ENCODE measurements around the gene APPBP2.
"Not testable (repeated sequence)": the region's sequence is repeated elsewhere in the genome, so short reads cannot be mapped to it uniquely, and the experiment has no call there.

APPBP2 gene

GRCh38 chr17:60559995-60560859, 34.2 kb upstream of the APPBP2 start:
- TF ChIP-seq, protein P1, sequence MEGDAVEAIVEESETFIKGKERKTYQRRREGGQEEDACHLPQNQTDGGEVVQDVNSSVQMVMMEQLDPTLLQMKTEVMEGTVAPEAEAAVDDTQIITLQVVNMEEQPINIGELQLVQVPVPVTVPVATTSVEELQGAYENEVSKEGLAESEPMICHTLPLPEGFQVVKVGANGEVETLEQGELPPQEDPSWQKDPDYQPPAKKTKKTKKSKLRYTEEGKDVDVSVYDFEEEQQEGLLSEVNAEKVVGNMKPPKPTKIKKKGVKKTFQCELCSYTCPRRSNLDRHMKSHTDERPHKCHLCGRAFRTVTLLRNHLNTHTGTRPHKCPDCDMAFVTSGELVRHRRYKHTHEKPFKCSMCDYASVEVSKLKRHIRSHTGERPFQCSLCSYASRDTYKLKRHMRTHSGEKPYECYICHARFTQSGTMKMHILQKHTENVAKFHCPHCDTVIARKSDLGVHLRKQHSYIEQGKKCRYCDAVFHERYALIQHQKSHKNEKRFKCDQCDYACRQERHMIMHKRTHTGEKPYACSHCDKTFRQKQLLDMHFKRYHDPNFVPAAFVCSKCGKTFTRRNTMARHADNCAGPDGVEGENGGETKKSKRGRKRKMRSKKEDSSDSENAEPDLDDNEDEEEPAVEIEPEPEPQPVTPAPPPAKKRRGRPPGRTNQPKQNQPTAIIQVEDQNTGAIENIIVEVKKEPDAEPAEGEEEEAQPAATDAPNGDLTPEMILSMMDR (IDR thresholded peaks at IDR 0.05; ENCODE audit: low read depth, low read length, missing control alignments), result no peak
- DNase-seq (ENCODE audit: extremely low read depth, low read depth), result no peak

GRCh38 chr17:60559659-60559994, 33.6 kb upstream of the APPBP2 start:
- DNase-seq (ENCODE audit: extremely low read depth, low read depth), result no peak
- TF ChIP-seq, protein P1 (IDR thresholded peaks at IDR 0.05; ENCODE audit: low read depth, low read length, missing control alignments), result no peak
- H3K4me3 ChIP-seq (replicated peaks; ENCODE audit: low read depth, low read length), result no peak overlapping the region

More at GRCh38 chr17:60559995-60560859, 34.2 kb upstream of the APPBP2 start:
- no peak overlapping the region for H3K4me3 ChIP-seq (replicated peaks; ENCODE audit: low read depth, low read length)

- no peak for DNase-seq (ENCODE audit: extremely low read depth, low read depth)
- TF ChIP-seq, protein P1 (IDR thresholded peaks at IDR 0.05; ENCODE audit: low read depth, low read length, missing control alignments), result no peak
Measured at GRCh38 chr17:60557805-60558204, 31.8 kb upstream of the APPBP2 start.

GRCh38 chr17:60555786-60556185, 29.7 kb upstream of the APPBP2 start:
- DNase-seq (ENCODE audit: extremely low read depth, low read depth), result no peak
- TF ChIP-seq, protein P1 (IDR thresholded peaks at IDR 0.05; ENCODE audit: low read depth, low read length, missing control alignments), result no peak
- H3K4me3 ChIP-seq (replicated peaks; ENCODE audit: low read depth, low read length), result no peak overlapping the region

More at GRCh38 chr17:60557805-60558204, 31.8 kb upstream of the APPBP2 start:
- H3K4me3 ChIP-seq (replicated peaks; ENCODE audit: low read depth, low read length), result no peak overlapping the region

DNA sequence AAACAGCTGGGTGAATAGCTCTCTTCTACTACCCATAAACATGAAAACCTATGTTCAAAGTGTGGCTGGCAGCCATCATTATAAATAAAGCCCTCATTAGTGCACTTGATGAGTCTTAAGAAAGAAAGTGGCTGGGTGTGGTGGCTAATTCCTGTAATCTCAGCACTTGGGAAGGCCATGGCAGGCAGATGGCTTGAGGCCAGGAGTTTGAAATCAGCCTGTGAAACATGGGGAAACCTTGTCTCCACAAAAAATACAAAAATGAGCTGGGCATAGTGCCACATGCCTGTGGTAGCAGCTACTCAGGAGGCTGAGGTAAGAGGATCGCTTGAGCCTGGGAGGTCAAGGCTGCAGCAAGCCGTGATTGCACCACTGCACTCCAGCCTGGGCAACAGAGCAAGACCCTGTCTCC, 28.3 kb upstream of the APPBP2 start:
- TF ChIP-seq, protein P1 (IDR thresholded peaks at IDR 0.05; ENCODE audit: low read depth, low read length, missing control alignments), result no peak
- peak; percentile 60 for DNase-seq (ENCODE audit: extremely low read depth, low read depth)
- H3K4me3 ChIP-seq (replicated peaks; ENCODE audit: low read depth, low read length), result no peak overlapping the region

DNA sequence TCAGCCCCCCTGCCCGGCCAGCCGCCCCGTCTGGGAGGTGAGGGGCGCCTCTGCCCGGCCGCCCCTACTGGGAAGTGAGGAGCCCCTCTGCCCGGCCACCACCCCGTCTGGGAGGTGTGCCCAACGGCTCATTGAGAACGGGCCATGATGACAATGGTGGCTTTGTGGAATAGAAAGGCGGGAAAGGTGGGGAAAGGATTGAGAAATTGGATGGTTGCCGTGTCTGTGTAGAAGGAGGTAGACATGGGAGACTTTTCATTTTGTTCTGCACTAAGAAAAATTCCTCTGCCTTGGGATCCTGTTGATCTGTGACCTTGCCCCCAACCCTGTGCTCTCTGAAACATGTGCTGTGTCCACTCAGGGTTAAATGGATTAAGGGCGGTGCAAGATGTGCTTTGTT, 26.2 kb upstream of the APPBP2 start:
- not testable (repeated sequence) for DNase-seq (ENCODE audit: extremely low read depth, low read depth); H3K4me3 ChIP-seq (replicated peaks; ENCODE audit: low read depth, low read length)

- H3K4me3 ChIP-seq (replicated peaks; ENCODE audit: low read depth, low read length), result no peak overlapping the region
- TF ChIP-seq, protein P1 (IDR thresholded peaks at IDR 0.05; ENCODE audit: low read depth, low read length, missing control alignments), result no peak
- DNase-seq (ENCODE audit: extremely low read depth, low read depth), result no peak
Measured at GRCh38 chr17:60548990-60549389, 22.9 kb upstream of the APPBP2 start.
